GM12878 (cell line): ENCODE data around the gene MSRB1.

Experiments used
- CTCF ChIP-seq, 3 experiments: IDR thresholded peaks in 2 of 3; conservative IDR thresholded peaks in 1 of 3; 2 replicates each; pipeline ENCODE4 v1.5.1; 2011; ENCODE audit warnings: low read depth in 3 of 3, low read length in 3 of 3, mild to moderate bottlenecking in 3 of 3, control low read depth in 2 of 3, moderate library complexity in 2 of 3, inconsistent platforms in 1 of 3, mixed read lengths in 1 of 3; ENCODE audit not compliant: control insufficient read depth in 2 of 3, insufficient read depth in 1 of 3; ENCODE audit errors: extremely low read depth in 1 of 3
- EZH2 ChIP-seq: IDR thresholded peaks from 2 replicates; pipeline ENCODE4 v1.6.1; 2012; ENCODE audit warnings: low read depth, mild to moderate bottlenecking, control low read depth, inconsistent platforms, low read length, borderline replicate concordance; ENCODE audit not compliant: control insufficient read depth
- IRF3 ChIP-seq: fragments of 450-650 bp; IDR thresholded peaks from 2 replicates; pipeline ENCODE4 v1.6.1; 2014; ENCODE audit warnings: mild to moderate bottlenecking
- NR2C2 ChIP-seq: IDR thresholded peaks from 2 replicates; pipeline ENCODE4 v1.6.1; 2011; ENCODE audit warnings: borderline replicate concordance, low read depth; ENCODE audit not compliant: control insufficient read depth, insufficient read length
- POLR2A ChIP-seq: IDR thresholded peaks from 2 replicates; pipeline ENCODE4 v1.6.1; 2011; ENCODE audit warnings: low read depth, mild to moderate bottlenecking, low read length

- TF ChIP-seq IRF3 (no peak), CTCF (IDR thresholded peaks at IDR 0.05 in 2 of 3, conservative IDR thresholded peaks at IDR 0.05 in 1 of 3; ENCODE audit: control insufficient read depth in 2 of 3, extremely low read depth in 1 of 3, insufficient read depth in 1 of 3, low read depth in 3 of 3, low read length in 3 of 3) (no peak), POLR2A (no peak), EZH2 (no peak), NR2C2 (no peak)
Observed at GRCh38 chr16:1915732-1916639, 27.0 kb downstream of the MSRB1 start.
